ENCODE results near the gene UMODL1.

- no peak for TF ChIP-seq CTCF (IDR thresholded peaks at IDR 0.05; ENCODE audit: insufficient read depth, low read length)
- TF ChIP-seq POLR2AphosphoS5 (IDR thresholded peaks at IDR 0.05; ENCODE audit: low read depth) = no peak
- no peak for TF ChIP-seq REST (IDR thresholded peaks at IDR 0.05; ENCODE audit: insufficient replicate concordance, low read depth)
These were observed 2.5 kb upstream of the UMODL1 start for GRCh38 chr21:42068592-42068991.
